ENCODE data around the gene WNT5A.

GRCh38 chr3:55453886-55454496 lies 33.1 kb downstream of the WNT5A start:
- no peak for TF ChIP-seq POLR2A (IDR thresholded peaks at IDR 0.05; ENCODE audit: low read depth, low read length)
- TF ChIP-seq TAF1 (IDR thresholded peaks at IDR 0.05; ENCODE audit: low read depth, low read length): no peak
- no peak for TF ChIP-seq POLR2AphosphoS5 (IDR thresholded peaks at IDR 0.05; ENCODE audit: low read depth, low read length)
- no peak for TF ChIP-seq SPI1 (IDR thresholded peaks at IDR 0.05; ENCODE audit: low read depth, low read length)
- TF ChIP-seq POU2F2 (IDR thresholded peaks at IDR 0.05; ENCODE audit: low read depth, low read length): no peak
